H9 (cell line): ENCODE measurements around the gene RHBDD2. TPM values are rescaled to one million over a fixed set of nuclear protein-coding genes. Genes with fewer than 3 reads are reported as not detected.

Experiments
- DNase-seq: peaks from one replicate; pipeline ENCODE4 v3.0.0-alpha.2; 2017
- H2AFZ ChIP-seq: one replicate; pipeline ENCODE4 v1.6.1; 2013; ENCODE audit warnings: mild to moderate bottlenecking, low read length, control low read depth, moderate library complexity
- H2AK5ac ChIP-seq: 2 replicates; pipeline ENCODE4 v1.6.1; 2013; ENCODE audit warnings: low read length, control low read depth, mixed read lengths; ENCODE audit not compliant: insufficient read length
- H2BK120ac ChIP-seq: one replicate; pipeline ENCODE4 v1.6.1; 2013; ENCODE audit warnings: low read depth, mild to moderate bottlenecking, low read length, control low read depth, inconsistent platforms; ENCODE audit not compliant: poor library complexity, severe bottlenecking
- H2BK12ac ChIP-seq: 2 replicates; pipeline ENCODE4 v1.6.1; 2013; ENCODE audit warnings: low read length, control low read depth, mixed read lengths, low read depth; ENCODE audit not compliant: insufficient read length
- H2BK15ac ChIP-seq: 2 replicates; pipeline ENCODE4 v1.6.1; 2013; ENCODE audit warnings: low read depth, low read length, control low read depth
- H2BK20ac ChIP-seq: one replicate; pipeline ENCODE4 v1.6.1; 2013; ENCODE audit warnings: low read depth, mild to moderate bottlenecking, low read length, control low read depth, inconsistent platforms; ENCODE audit not compliant: poor library complexity, severe bottlenecking
- H2BK5ac ChIP-seq: 2 replicates; pipeline ENCODE4 v1.6.1; 2013; ENCODE audit warnings: low read length, control low read depth, mixed read lengths; ENCODE audit not compliant: insufficient read length
- H3K14ac ChIP-seq: 2 replicates; pipeline ENCODE4 v1.6.1; 2013; ENCODE audit warnings: low read length, control low read depth; ENCODE audit not compliant: insufficient read depth
- H3K18ac ChIP-seq: 2 replicates; pipeline ENCODE4 v1.6.1; 2013; ENCODE audit warnings: low read depth, mild to moderate bottlenecking, mixed read lengths, low read length, control low read depth; ENCODE audit not compliant: insufficient read length
- H3K23ac ChIP-seq: 2 replicates; pipeline ENCODE4 v1.6.1; 2013; ENCODE audit warnings: low read length, control low read depth, mixed read lengths, low read depth; ENCODE audit not compliant: insufficient read length
- H3K23me2 ChIP-seq: 2 replicates; pipeline ENCODE4 v1.6.1; 2013; ENCODE audit warnings: low read depth, mild to moderate bottlenecking, mixed read lengths, low read length, control low read depth; ENCODE audit not compliant: insufficient read length, poor library complexity, severe bottlenecking
- H3K27ac ChIP-seq: 2 replicates; pipeline ENCODE4 v1.5.1; 2013; ENCODE audit warnings: low read length, control low read depth, mixed read lengths, low read depth; ENCODE audit not compliant: insufficient read length
- H3K27me3 ChIP-seq: 2 replicates; pipeline ENCODE4 v1.6.1; 2013; ENCODE audit warnings: low read length, control low read depth, inconsistent platforms; ENCODE audit not compliant: insufficient read depth
- H3K4ac ChIP-seq: 2 replicates; pipeline ENCODE4 v1.6.1; 2013; ENCODE audit warnings: low read depth, mild to moderate bottlenecking, control low read depth, inconsistent platforms, low read length, moderate library complexity
- H3K4me1 ChIP-seq: 2 replicates; pipeline ENCODE4 v1.6.1; 2013; ENCODE audit warnings: low read length, control low read depth, inconsistent platforms; ENCODE audit not compliant: insufficient read depth
- H3K4me2 ChIP-seq: 2 replicates; pipeline ENCODE4 v1.6.1; 2013; ENCODE audit warnings: low read length, control low read depth, mixed read lengths; ENCODE audit not compliant: insufficient read length, insufficient read depth
- H3K56ac ChIP-seq: 2 replicates; pipeline ENCODE4 v1.6.1; 2013; ENCODE audit warnings: low read depth, mild to moderate bottlenecking, mixed read lengths, low read length, control low read depth; ENCODE audit not compliant: insufficient read length
- H3K79me1 ChIP-seq: 2 replicates; pipeline ENCODE4 v1.6.1; 2013; ENCODE audit warnings: low read depth, mild to moderate bottlenecking, moderate library complexity, low read length, control low read depth, inconsistent platforms; ENCODE audit not compliant: insufficient read depth, poor library complexity, severe bottlenecking
- H3K79me2 ChIP-seq: 2 replicates; pipeline ENCODE4 v1.6.1; 2013; ENCODE audit warnings: low read length, control low read depth, inconsistent platforms; ENCODE audit not compliant: insufficient read depth
- H3K9ac ChIP-seq: 2 replicates; pipeline ENCODE4 v1.6.1; 2013; ENCODE audit warnings: low read length, control low read depth, mixed read lengths; ENCODE audit not compliant: insufficient read length; ENCODE audit errors: extremely low read depth
- H3K9me3 ChIP-seq: one replicate; pipeline ENCODE4 v1.6.1; 2013; ENCODE audit warnings: low read depth, low read length, inconsistent platforms; ENCODE audit not compliant: control insufficient read depth
- H3T11ph ChIP-seq: one replicate; pipeline ENCODE4 v1.6.1; 2013; ENCODE audit warnings: mild to moderate bottlenecking, low read length, control low read depth, inconsistent platforms
- H4K20me1 ChIP-seq: one replicate; pipeline ENCODE4 v1.6.1; 2013; ENCODE audit not compliant: control insufficient read depth, insufficient read length, insufficient read depth
- H4K5ac ChIP-seq: 2 replicates; pipeline ENCODE4 v1.6.1; 2013; ENCODE audit warnings: low read depth, mild to moderate bottlenecking, mixed read lengths, low read length, control low read depth; ENCODE audit not compliant: insufficient read length
- H4K8ac ChIP-seq: replicated peaks from 2 replicates; pipeline ENCODE4 v1.6.1; 2013; ENCODE audit warnings: low read length, control low read depth, mixed read lengths, low read depth; ENCODE audit not compliant: insufficient read length
- H4K91ac ChIP-seq: 2 replicates; pipeline ENCODE4 v1.6.1; 2013; ENCODE audit warnings: low read depth, mild to moderate bottlenecking, moderate library complexity, mixed read lengths, low read length, control low read depth; ENCODE audit not compliant: insufficient read length
- H3K27ac Mint-ChIP-seq, 3 experiments: 2 replicates in 2 of 3; 3 replicates in 1 of 3; pipeline ENCODE4 v1.8.0; 2020 to 2021; ENCODE audit warnings: mixed read lengths in 3 of 3, mild to moderate bottlenecking in 1 of 3, moderate library complexity in 1 of 3
- H3K27me3 Mint-ChIP-seq: 2 replicates; pipeline ENCODE4 v1.8.0; 2021; ENCODE audit warnings: low read depth, mild to moderate bottlenecking, moderate library complexity, mixed read lengths
- H3K36me3 Mint-ChIP-seq, 3 experiments: 2 replicates in 2 of 3; 3 replicates in 1 of 3; pipeline ENCODE4 v1.8.0; 2020 to 2021; ENCODE audit warnings: low read depth in 3 of 3, mixed read lengths in 3 of 3; ENCODE audit not compliant: insufficient read depth in 1 of 3
- H3K4me1 Mint-ChIP-seq, 2 experiments: 2 replicates each; pipeline ENCODE4 v1.8.0; 2020; ENCODE audit warnings: mixed read lengths in 2 of 2
- H3K4me3 Mint-ChIP-seq, 2 experiments: 2 replicates in 1 of 2; 3 replicates in 1 of 2; pipeline ENCODE4 v1.8.0; 2020 to 2021; ENCODE audit warnings: mild to moderate bottlenecking in 2 of 2, mixed read lengths in 2 of 2, moderate library complexity in 1 of 2
- H3K9me3 Mint-ChIP-seq, 2 experiments: 2 replicates in 1 of 2; 3 replicates in 1 of 2; pipeline ENCODE4 v1.8.0; 2020; ENCODE audit warnings: mild to moderate bottlenecking in 2 of 2, mixed read lengths in 2 of 2, moderate library complexity in 1 of 2
- CTCF ChIP-seq: fragments of 200-600 bp; sonication (generic); conservative IDR thresholded peaks from 3 replicates; pipeline ENCODE4 v1.8.0; 2021; ENCODE audit warnings: antibody characterized with exemption, mild to moderate bottlenecking
- WGBS: extraction: QIAGEN DNeasy Blood & Tissue Kit; methylation state at CpG from one replicate; pipeline ENCODE4 v1.1.7; 2013; ENCODE audit warnings: missing lambda C conversion rate, low lambda C conversion rate, mixed read lengths; ENCODE audit not compliant: insufficient read length; ENCODE audit errors: extremely low coverage; 5-methylcytosine and 5-hydroxymethylcytosine counted together
- total RNA-seq: library from RNA; stranded (reverse); gene quantifications from 2 replicates; pipeline ENCODE4 v1.2.1, GENCODE V29; 2021

The RHBDD2 gene
- total RNA-seq, 1 experiment from 2014 or later = 30.0 TPM

- H3K27ac ChIP-seq = no peak overlapping the region
- Mint-ChIP-seq H3K27me3 (no peaks in the 10 kb centered on the region; the same call in 1 of the 2 replicates), H3K9me3 (no peaks in the 10 kb centered on the region; a peak in 1 of 5 replicates), H3K4me3 (peak overlapping the region; percentile 83 to 92), H3K36me3 (peaks cover 0 to 4% (median 3%) of the 10 kb centered on the region in 3 experiments; a peak in 3 of 7 replicates), H3K27ac (no peak overlapping the region), H3K4me1 (peaks cover 32 to 39% of the 10 kb centered on the region in 2 experiments)
- H3K4ac ChIP-seq = no peak overlapping the region
- no peak overlapping the region for H3K14ac ChIP-seq
- no peak overlapping the region for H4K5ac ChIP-seq
- no peak overlapping the region for H2BK5ac ChIP-seq
- no peak overlapping the region for H2AFZ ChIP-seq
- no peak overlapping the region for H3K18ac ChIP-seq
- H3K23ac ChIP-seq = no peak overlapping the region
- no peak for DNase-seq
- no peak overlapping the region for H4K91ac ChIP-seq
- H2BK15ac ChIP-seq = no peak overlapping the region
- no CpG with 5 or more reads among the region's 5 CpGs for WGBS
- no peak overlapping the region for H2BK20ac ChIP-seq
- H3K4me1 ChIP-seq = no peaks in the 10 kb centered on the region
- no peak overlapping the region for H3K9ac ChIP-seq
- peaks cover 8% of the 10 kb centered on the region for H3K23me2 ChIP-seq
- H2BK12ac ChIP-seq = no peak overlapping the region
- no peaks in the 10 kb centered on the region for H3K27me3 ChIP-seq
- no peak overlapping the region for H2BK120ac ChIP-seq
- no peak for TF ChIP-seq CTCF
- H3K4me2 ChIP-seq = peak overlapping the region; percentile 80
- no peaks in the 10 kb centered on the region for H4K20me1 ChIP-seq
- peaks cover 16% of the 10 kb centered on the region; the same call in 1 of the 2 replicates for H3K79me2 ChIP-seq
- H3K79me1 ChIP-seq = peaks cover 6% of the 10 kb centered on the region
- H2AK5ac ChIP-seq = no peak overlapping the region
- no peak overlapping the region for H3K56ac ChIP-seq
- H3K9me3 ChIP-seq = no peaks in the 10 kb centered on the region
- no peak overlapping the region for H4K8ac ChIP-seq
- H3T11ph ChIP-seq = no peak overlapping the region
Observed at GRCh38 chr7:75916259-75916658, 37.4 kb downstream of the RHBDD2 start.
